Measurements from ENCODE around the gene COX6A2. TPM values are rescaled to one million over a fixed set of nuclear protein-coding genes. Genes with fewer than 3 reads are reported as not detected.

The COX6A2 gene
- total RNA-seq, 4 donors from 2014 or later = not detected

DNA sequence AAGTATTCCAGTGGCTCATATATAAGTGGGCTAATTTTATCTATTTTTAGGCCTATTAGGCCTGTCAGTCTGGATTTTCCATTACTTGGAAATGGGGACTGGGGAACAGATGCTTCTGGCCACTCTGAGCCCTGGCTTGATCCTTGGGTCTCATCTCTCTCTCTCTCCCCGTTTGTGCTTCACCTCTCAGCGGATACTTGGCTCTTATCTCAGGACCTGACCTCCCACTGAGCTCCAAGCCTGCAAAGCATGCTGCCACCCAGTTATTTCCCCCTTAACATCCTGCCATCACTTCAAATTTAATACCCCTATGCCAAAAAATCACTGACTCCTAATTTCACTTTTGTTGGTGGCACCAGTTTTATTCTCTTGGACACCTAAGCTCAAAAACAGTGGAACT, 10.3 kb upstream of the COX6A2 start:
- H3K27me3 ChIP-seq = no peaks in the 10 kb centered on the region
- H3K4me3 ChIP-seq = no peak overlapping the region
- H3K27ac ChIP-seq = no peak overlapping the region
- peaks cover 5% of the 10 kb centered on the region for H3K4me1 ChIP-seq
- TF ChIP-seq POLR2AphosphoS5 (IDR thresholded peaks at IDR 0.05) (no peak), EP300 (IDR thresholded peaks at IDR 0.05) (no peak)
- 69% methylated on average over 2 of the region's 2 CpGs for WGBS
- no peaks in the 10 kb centered on the region for H3K9me3 ChIP-seq
- H3K36me3 ChIP-seq = no peaks in the 10 kb centered on the region
- no peak for DNase-seq (ENCODE audit: low spot score in 2 of 2)

DNA sequence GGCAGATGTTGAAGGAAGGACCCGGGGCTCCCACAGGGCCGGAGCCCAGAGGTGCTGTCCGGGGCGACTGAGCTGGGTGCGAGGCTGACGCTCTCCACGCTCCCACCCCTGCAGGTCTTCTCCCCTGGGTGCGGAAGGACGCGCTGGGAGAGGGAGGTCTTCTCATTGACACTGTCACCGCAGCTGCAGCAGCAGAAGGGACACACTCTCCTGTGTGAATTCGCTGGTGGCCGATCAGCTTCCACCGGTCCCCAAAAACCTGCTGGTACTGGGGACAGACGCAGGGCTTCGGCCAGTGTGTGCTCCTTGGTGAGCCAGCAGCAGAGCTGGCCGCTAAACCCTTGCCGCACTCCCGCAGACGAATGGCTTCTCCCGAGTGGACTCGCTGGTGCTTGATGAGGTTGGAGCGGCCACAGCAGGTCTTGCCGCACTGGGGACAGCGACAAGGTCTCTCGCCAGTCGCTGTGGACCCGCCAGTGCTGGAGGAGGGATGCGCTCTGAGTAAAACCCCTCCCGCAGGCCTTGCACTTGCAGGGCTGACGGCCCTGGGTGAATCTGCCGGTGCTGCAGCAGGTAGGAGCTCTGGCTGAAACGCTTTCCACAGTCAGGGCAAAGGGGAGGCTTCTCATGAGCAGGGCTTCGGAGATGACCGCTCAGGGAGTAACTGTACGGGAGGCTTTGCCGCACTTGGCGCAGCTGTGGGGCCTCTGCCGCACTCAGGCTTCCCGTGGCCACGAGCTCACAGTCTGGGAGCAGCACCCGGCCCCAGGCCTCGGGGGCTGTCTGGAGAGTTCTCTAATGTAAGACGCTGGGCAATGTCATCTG, 8.3 kb upstream of the COX6A2 start:
- H3K36me3 ChIP-seq = no peaks in the 10 kb centered on the region
- no peaks in the 10 kb centered on the region for H3K9me3 ChIP-seq
- no peak for DNase-seq (ENCODE audit: low spot score in 2 of 2)
- H3K27ac ChIP-seq = no peak overlapping the region
- H3K27me3 ChIP-seq = no peaks in the 10 kb centered on the region
- no peak for TF ChIP-seq POLR2AphosphoS5 (IDR thresholded peaks at IDR 0.05)
- TF ChIP-seq EP300 (IDR thresholded peaks at IDR 0.05) = no peak
- no peak for TF ChIP-seq CTCF (IDR thresholded peaks at IDR 0.05)
- no peak for TF ChIP-seq POLR2A (IDR thresholded peaks at IDR 0.05)
- H3K4me3 ChIP-seq = no peak overlapping the region
- WGBS = 97% methylated on average over 22 of the region's 44 CpGs
- H3K4me1 ChIP-seq = no peaks in the 10 kb centered on the region

GRCh38 chr16:31435341-31436220, 7.4 kb upstream of the COX6A2 start:
- Histone ChIP-seq H3K36me3 (no peaks in the 10 kb centered on the region), H3K4me1 (no peaks in the 10 kb centered on the region), H3K27me3 (no peaks in the 10 kb centered on the region), H3K9me3 (no peaks in the 10 kb centered on the region), H3K27ac (no peak overlapping the region), H3K4me3 (no peak overlapping the region)
- DNase-seq (ENCODE audit: low spot score in 2 of 2) = no peak
- WGBS = 93% methylated on average over 18 of the region's 47 CpGs
- TF ChIP-seq POLR2A (IDR thresholded peaks at IDR 0.05) = no peak
- TF ChIP-seq POLR2AphosphoS5 (IDR thresholded peaks at IDR 0.05) = no peak

DNA sequence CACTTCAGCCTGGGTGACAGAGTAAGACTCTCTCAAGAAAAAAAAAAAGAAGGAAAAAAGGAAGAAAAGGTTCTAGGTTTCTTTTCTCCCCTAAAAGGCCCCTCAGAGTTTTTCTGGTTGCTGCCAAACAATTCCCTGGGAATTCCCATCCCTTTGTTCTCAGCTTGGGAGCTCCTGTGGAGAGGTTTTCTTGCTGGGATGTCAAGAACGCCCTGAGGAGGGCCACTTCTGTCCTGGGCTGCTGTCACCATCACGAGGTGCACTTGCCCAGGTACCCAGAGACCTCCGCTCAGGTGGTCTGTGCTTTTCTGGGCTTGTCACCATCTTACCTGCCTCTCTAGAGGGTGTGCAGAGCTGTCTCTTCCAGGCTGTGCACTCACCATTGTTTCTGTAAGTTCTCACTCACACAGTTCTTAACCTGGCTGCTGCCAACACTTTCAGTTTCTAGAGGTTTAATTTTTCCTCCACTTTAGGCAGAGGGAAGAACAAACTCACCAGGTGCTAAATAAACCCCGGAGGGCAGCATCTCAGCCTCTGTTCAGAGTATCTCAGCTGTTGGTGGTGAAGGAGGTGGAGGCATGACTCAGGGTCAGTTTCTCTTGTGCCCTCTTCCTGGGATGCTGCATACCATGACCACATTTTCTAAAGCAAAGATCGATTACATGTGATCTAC, 2.4 kb upstream of the COX6A2 start:
- H3K9me3 ChIP-seq = no peaks in the 10 kb centered on the region
- H3K36me3 ChIP-seq = no peaks in the 10 kb centered on the region
- WGBS = 62% methylated on average over 5 of the region's 5 CpGs
- no peak overlapping the region for H3K27ac ChIP-seq
- no peak for DNase-seq (ENCODE audit: low spot score in 2 of 2)
- TF ChIP-seq EP300 (IDR thresholded peaks at IDR 0.05) (no peak), POLR2A (IDR thresholded peaks at IDR 0.05) (no peak), CTCF (IDR thresholded peaks at IDR 0.05) (no peak), POLR2AphosphoS5 (IDR thresholded peaks at IDR 0.05) (no peak)
- no peak overlapping the region for H3K4me3 ChIP-seq
- H3K4me1 ChIP-seq = peaks cover 16% of the 10 kb centered on the region
- no peaks in the 10 kb centered on the region for H3K27me3 ChIP-seq

DNA sequence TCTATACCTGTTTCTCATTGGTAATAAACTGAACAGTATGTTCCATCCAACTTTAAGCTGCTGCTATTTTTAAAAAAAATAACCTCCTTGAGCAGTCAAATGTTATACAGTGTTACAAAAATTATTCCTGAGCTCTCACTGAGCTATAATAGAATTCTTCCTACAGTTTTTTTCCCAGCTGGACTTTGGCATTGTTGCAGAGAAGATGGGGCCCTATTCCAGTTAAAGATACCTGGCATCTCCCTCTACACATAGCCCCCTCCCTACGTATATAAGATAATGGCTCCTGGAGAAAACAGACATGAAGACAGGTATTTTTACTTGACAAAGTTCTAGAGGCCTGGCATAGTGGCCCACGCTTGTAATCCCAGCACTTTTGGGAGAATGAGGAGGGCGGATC, 1.6 kb upstream of the COX6A2 start:
- no peak for DNase-seq (ENCODE audit: low spot score in 2 of 2)
- TF ChIP-seq POLR2AphosphoS5 (IDR thresholded peaks at IDR 0.05) (no peak), EP300 (IDR thresholded peaks at IDR 0.05) (no peak), POLR2A (IDR thresholded peaks at IDR 0.05) (no peak), CTCF (IDR thresholded peaks at IDR 0.05) (no peak)

More for the DNA sequence above, 1.6 kb upstream of the COX6A2 start:
- no peak overlapping the region for H3K27ac ChIP-seq
- WGBS = 95% methylated on average over 3 of the region's 3 CpGs
- no peaks in the 10 kb centered on the region for H3K9me3 ChIP-seq
- no peak overlapping the region for H3K4me3 ChIP-seq
- H3K36me3 ChIP-seq = no peaks in the 10 kb centered on the region
- no peaks in the 10 kb centered on the region for H3K27me3 ChIP-seq
- peaks cover 16% of the 10 kb centered on the region for H3K4me1 ChIP-seq

All from suprapubic skin (tissue), 4 donors.